ENCODE results near the gene MYH9. TPM values are rescaled to one million over a fixed set of nuclear protein-coding genes. Genes with fewer than 3 reads are reported as not detected.
A peak's percentile ranks its signal among the peaks of the same experiment; 100 is the strongest.

The MYH9 gene
- total and polyA plus RNA-seq, 4 donors, result 170 to 1,890 (median 1,068) TPM

- no peaks in the 10 kb centered on the region for H3K4me1 ChIP-seq (ENCODE audit: control insufficient read depth in 1 of 2, insufficient read depth in 2 of 2, low read length in 2 of 2)
Observed at GRCh38 chr22:36405671-36406538, 18.1 kb upstream of the MYH9 start.

GRCh38 chr22:36405221-36405661 lies 17.5 kb upstream of the MYH9 start:
- Histone ChIP-seq H3K4me1 (ENCODE audit: control insufficient read depth in 1 of 2, insufficient read depth in 2 of 2, low read length in 2 of 2) (no peaks in the 10 kb centered on the region), H3K27me3 (ENCODE audit: control insufficient read depth in 1 of 2, insufficient read depth in 2 of 2, low read length in 1 of 2) (no peaks in the 10 kb centered on the region), H3K36me3 (ENCODE audit: control insufficient read depth in 1 of 2, insufficient read depth in 2 of 2, low read length in 1 of 2) (no peaks in the 10 kb centered on the region), H3K4me3 (ENCODE audit: low read length in 2 of 2) (no peak overlapping the region), H3K27ac (ENCODE audit: low read depth in 1 of 2, low read length in 2 of 2) (no peak overlapping the region), H3K9me3 (ENCODE audit: control insufficient read depth, low read length) (no peaks in the 10 kb centered on the region)
- 94 to 96% methylated on average over 6 of the region's 6 CpGs for WGBS, 2 donors
- no peak for ATAC-seq (ENCODE audit: low FRiP score)
- intact Hi-C loops (cut with DNase I), result no loop called here
- no peak for DNase-seq

More at GRCh38 chr22:36405671-36406538, 18.1 kb upstream of the MYH9 start:
- H3K36me3 ChIP-seq (ENCODE audit: control insufficient read depth in 1 of 2, insufficient read depth in 2 of 2, low read length in 1 of 2), result no peaks in the 10 kb centered on the region
- DNase-seq (peak in 1 of 2 donors; percentile 55), ATAC-seq (ENCODE audit: low FRiP score) (no peak)
- H3K27me3 ChIP-seq (ENCODE audit: control insufficient read depth in 1 of 2, insufficient read depth in 2 of 2, low read length in 1 of 2), result no peaks in the 10 kb centered on the region
- intact Hi-C loops (cut with DNase I), result no loop called here
- H3K9me3 ChIP-seq (ENCODE audit: control insufficient read depth, low read length), result no peaks in the 10 kb centered on the region
- H3K27ac ChIP-seq (ENCODE audit: low read depth in 1 of 2, low read length in 2 of 2), result no peak overlapping the region
- H3K4me3 ChIP-seq (ENCODE audit: low read length in 2 of 2), result no peak overlapping the region
- 75 to 81% methylated on average over 9 of the region's 9 CpGs for WGBS, 2 donors

- Histone ChIP-seq H3K36me3 (ENCODE audit: control insufficient read depth in 1 of 2, insufficient read depth in 2 of 2, low read length in 1 of 2) (no peaks in the 10 kb centered on the region), H3K4me1 (ENCODE audit: control insufficient read depth in 1 of 2, insufficient read depth in 2 of 2, low read length in 2 of 2) (no peaks in the 10 kb centered on the region), H3K27me3 (ENCODE audit: control insufficient read depth in 1 of 2, insufficient read depth in 2 of 2, low read length in 1 of 2) (no peaks in the 10 kb centered on the region), H3K9me3 (ENCODE audit: control insufficient read depth, low read length) (no peaks in the 10 kb centered on the region), H3K4me3 (ENCODE audit: low read length in 2 of 2) (no peak overlapping the region), H3K27ac (ENCODE audit: low read depth in 1 of 2, low read length in 2 of 2) (no peak overlapping the region)
- ATAC-seq (ENCODE audit: low FRiP score), result no peak
- DNase-seq, result no peak
- 83 to 84% methylated on average over 8 of the region's 8 CpGs for WGBS, 2 donors
- intact Hi-C loops (cut with DNase I), result no loop called here
Observed at GRCh38 chr22:36404446-36404845, 16.7 kb upstream of the MYH9 start.

GRCh38 chr22:36399472-36399778 lies 11.7 kb upstream of the MYH9 start:
- H3K9me3 ChIP-seq (ENCODE audit: control insufficient read depth, low read length), result no peaks in the 10 kb centered on the region
- H3K27ac ChIP-seq (ENCODE audit: low read depth in 1 of 2, low read length in 2 of 2), result no peak overlapping the region
- no peak for ATAC-seq (ENCODE audit: low FRiP score)
- no peaks in the 10 kb centered on the region for H3K36me3 ChIP-seq (ENCODE audit: control insufficient read depth in 1 of 2, insufficient read depth in 2 of 2, low read length in 1 of 2)
- no peak for DNase-seq
- intact Hi-C loops (cut with DNase I), result loop anchor here in 1 of 2 donors (5.0 kb wide), 1 partner anchor 33 kb away; no protein-coding TSS in a partner anchor
- H3K4me1 ChIP-seq (ENCODE audit: control insufficient read depth in 1 of 2, insufficient read depth in 2 of 2, low read length in 2 of 2), result no peaks in the 10 kb centered on the region
- H3K27me3 ChIP-seq (ENCODE audit: control insufficient read depth in 1 of 2, insufficient read depth in 2 of 2, low read length in 1 of 2), result no peaks in the 10 kb centered on the region
- 89 to 93% methylated on average over 3 of the region's 3 CpGs for WGBS, 2 donors
- H3K4me3 ChIP-seq (ENCODE audit: low read length in 2 of 2), result no peak overlapping the region

GRCh38 chr22:36398601-36399471 lies 11.1 kb upstream of the MYH9 start:
- intact Hi-C loops (cut with DNase I), result loop anchor here in 1 of 2 donors (5.0 kb wide), 1 partner anchor 33 kb away; no protein-coding TSS in a partner anchor
- no peaks in the 10 kb centered on the region for H3K36me3 ChIP-seq (ENCODE audit: control insufficient read depth in 1 of 2, insufficient read depth in 2 of 2, low read length in 1 of 2)
- 90 to 91% methylated on average over 10 of the region's 10 CpGs for WGBS, 2 donors
- no peaks in the 10 kb centered on the region for H3K4me1 ChIP-seq (ENCODE audit: control insufficient read depth in 1 of 2, insufficient read depth in 2 of 2, low read length in 2 of 2)
- DNase-seq (no peak), ATAC-seq (ENCODE audit: low FRiP score) (no peak)
- H3K4me3 ChIP-seq (ENCODE audit: low read length in 2 of 2), result no peak overlapping the region
- no peaks in the 10 kb centered on the region for H3K9me3 ChIP-seq (ENCODE audit: control insufficient read depth, low read length)
- H3K27me3 ChIP-seq (ENCODE audit: control insufficient read depth in 1 of 2, insufficient read depth in 2 of 2, low read length in 1 of 2), result no peaks in the 10 kb centered on the region
- H3K27ac ChIP-seq (ENCODE audit: low read depth in 1 of 2, low read length in 2 of 2), result no peak overlapping the region

- intact Hi-C loops (cut with DNase I), result loop anchor here in 1 of 2 donors (5.0 kb wide), 1 partner anchor 35 kb away; no protein-coding TSS in a partner anchor
- Histone ChIP-seq H3K36me3 (ENCODE audit: control insufficient read depth in 1 of 2, insufficient read depth in 2 of 2, low read length in 1 of 2) (no peaks in the 10 kb centered on the region), H3K27ac (ENCODE audit: low read depth in 1 of 2, low read length in 2 of 2) (no peak overlapping the region), H3K27me3 (ENCODE audit: control insufficient read depth in 1 of 2, insufficient read depth in 2 of 2, low read length in 1 of 2) (no peaks in the 10 kb centered on the region), H3K4me1 (ENCODE audit: control insufficient read depth in 1 of 2, insufficient read depth in 2 of 2, low read length in 2 of 2) (no peaks in the 10 kb centered on the region), H3K9me3 (ENCODE audit: control insufficient read depth, low read length) (no peaks in the 10 kb centered on the region), H3K4me3 (ENCODE audit: low read length in 2 of 2) (no peak overlapping the region)
- WGBS, 2 donors, result 74 to 83% methylated on average over 13 of the region's 13 CpGs
- ATAC-seq (ENCODE audit: low FRiP score) (no peak), DNase-seq (no peak)
Observed at GRCh38 chr22:36397131-36398093, 9.6 kb upstream of the MYH9 start.

GRCh38 chr22:36395915-36396314 lies 8.1 kb upstream of the MYH9 start:
- DNase-seq (no peak), ATAC-seq (ENCODE audit: low FRiP score) (no peak)
- 68 to 69% methylated on average over 2 of the region's 2 CpGs for WGBS, 2 donors
- no peaks in the 10 kb centered on the region for H3K36me3 ChIP-seq (ENCODE audit: control insufficient read depth in 1 of 2, insufficient read depth in 2 of 2, low read length in 1 of 2)
- intact Hi-C loops (cut with DNase I), result loop anchor here in 1 of 2 donors (5.0 kb wide), 1 partner anchor 36 kb away; no protein-coding TSS in a partner anchor
- H3K27ac ChIP-seq (ENCODE audit: low read depth in 1 of 2, low read length in 2 of 2), result no peak overlapping the region
- H3K4me1 ChIP-seq (ENCODE audit: control insufficient read depth in 1 of 2, insufficient read depth in 2 of 2, low read length in 2 of 2), result no peaks in the 10 kb centered on the region
- H3K9me3 ChIP-seq (ENCODE audit: control insufficient read depth, low read length), result no peaks in the 10 kb centered on the region
- no peak overlapping the region for H3K4me3 ChIP-seq (ENCODE audit: low read length in 2 of 2)
- no peaks in the 10 kb centered on the region for H3K27me3 ChIP-seq (ENCODE audit: control insufficient read depth in 1 of 2, insufficient read depth in 2 of 2, low read length in 1 of 2)

All from aorta (tissue), 5 donors.